ENCODE data around the gene RBMS2.

GRCh38 chr12:56572288-56572687 lies 50.7 kb downstream of the RBMS2 start:
- TF ChIP-seq POLR2AphosphoS5 (IDR thresholded peaks at IDR 0.05; ENCODE audit: low read depth, low read length) (no peak), TAF1 (IDR thresholded peaks at IDR 0.05; ENCODE audit: borderline replicate concordance, insufficient read depth, low read length) (no peak), SIN3A (IDR thresholded peaks at IDR 0.05; ENCODE audit: borderline replicate concordance, insufficient read depth, low read length) (no peak), FOXP2 (optimal IDR thresholded peaks at IDR 0.05; ENCODE audit: borderline replicate concordance, extremely low read depth, extremely low read length, insufficient read depth) (no peak)
- TF ChIP-seq, protein P1, sequence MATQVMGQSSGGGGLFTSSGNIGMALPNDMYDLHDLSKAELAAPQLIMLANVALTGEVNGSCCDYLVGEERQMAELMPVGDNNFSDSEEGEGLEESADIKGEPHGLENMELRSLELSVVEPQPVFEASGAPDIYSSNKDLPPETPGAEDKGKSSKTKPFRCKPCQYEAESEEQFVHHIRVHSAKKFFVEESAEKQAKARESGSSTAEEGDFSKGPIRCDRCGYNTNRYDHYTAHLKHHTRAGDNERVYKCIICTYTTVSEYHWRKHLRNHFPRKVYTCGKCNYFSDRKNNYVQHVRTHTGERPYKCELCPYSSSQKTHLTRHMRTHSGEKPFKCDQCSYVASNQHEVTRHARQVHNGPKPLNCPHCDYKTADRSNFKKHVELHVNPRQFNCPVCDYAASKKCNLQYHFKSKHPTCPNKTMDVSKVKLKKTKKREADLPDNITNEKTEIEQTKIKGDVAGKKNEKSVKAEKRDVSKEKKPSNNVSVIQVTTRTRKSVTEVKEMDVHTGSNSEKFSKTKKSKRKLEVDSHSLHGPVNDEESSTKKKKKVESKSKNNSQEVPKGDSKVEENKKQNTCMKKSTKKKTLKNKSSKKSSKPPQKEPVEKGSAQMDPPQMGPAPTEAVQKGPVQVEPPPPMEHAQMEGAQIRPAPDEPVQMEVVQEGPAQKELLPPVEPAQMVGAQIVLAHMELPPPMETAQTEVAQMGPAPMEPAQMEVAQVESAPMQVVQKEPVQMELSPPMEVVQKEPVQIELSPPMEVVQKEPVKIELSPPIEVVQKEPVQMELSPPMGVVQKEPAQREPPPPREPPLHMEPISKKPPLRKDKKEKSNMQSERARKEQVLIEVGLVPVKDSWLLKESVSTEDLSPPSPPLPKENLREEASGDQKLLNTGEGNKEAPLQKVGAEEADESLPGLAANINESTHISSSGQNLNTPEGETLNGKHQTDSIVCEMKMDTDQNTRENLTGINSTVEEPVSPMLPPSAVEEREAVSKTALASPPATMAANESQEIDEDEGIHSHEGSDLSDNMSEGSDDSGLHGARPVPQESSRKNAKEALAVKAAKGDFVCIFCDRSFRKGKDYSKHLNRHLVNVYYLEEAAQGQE (IDR thresholded peaks at IDR 0.05; ENCODE audit: insufficient read depth in 1 of 2, low read depth in 2 of 2, low read length in 2 of 2): no peak
